ENCODE measurements around the gene MEFV. TPM values are rescaled to one million over a fixed set of nuclear protein-coding genes. Genes with fewer than 3 reads are reported as not detected.

The MEFV gene
- total and polyA plus RNA-seq, 10 of the 15 experiments (the other 5 are each of a cell fraction or from before 2014, with no cell fraction given) = 0.03 to 0.11 (median 0.09) TPM; not detected in 5

- TF ChIP-seq JUNB (IDR thresholded peaks at IDR 0.05) = no peak
- peak; percentile 85 for TF ChIP-seq YY1 (IDR thresholded peaks at IDR 0.05; ENCODE audit: low read depth, low read length)
- TF ChIP-seq RB1 (IDR thresholded peaks at IDR 0.05; ENCODE audit: borderline replicate concordance) = peak; percentile 68; the same call in 1 of the 2 replicates
- TF ChIP-seq MEF2B (IDR thresholded peaks at IDR 0.05; ENCODE audit: partially characterized antibody, poor library complexity, severe bottlenecking) = peak; percentile 34
- TF ChIP-seq CHD1 (IDR thresholded peaks at IDR 0.05; ENCODE audit: low read depth, low read length) = no peak
- peak; percentile 77 for TF ChIP-seq RFX5 (IDR thresholded peaks at IDR 0.05; ENCODE audit: low read depth, low read length)
- TF ChIP-seq BACH1 (IDR thresholded peaks at IDR 0.05; ENCODE audit: borderline replicate concordance) = peak; percentile 91; the same call in 1 of the 2 replicates
- TF ChIP-seq MTA2 (IDR thresholded peaks at IDR 0.05; ENCODE audit: low read depth) = peak; percentile 31; the same call in 1 of the 2 replicates
- TF ChIP-seq IRF4 (IDR thresholded peaks at IDR 0.05; ENCODE audit: low read depth, low read length) = no peak
- peak; percentile 73; the same call in 1 of the 2 replicates for TF ChIP-seq PAX5 (IDR thresholded peaks at IDR 0.05; ENCODE audit: borderline replicate concordance, low read depth, low read length)
- TF ChIP-seq REST (IDR thresholded peaks at IDR 0.05; ENCODE audit: low read depth, low read length) = no peak
- TF ChIP-seq BCL11A (IDR thresholded peaks at IDR 0.05; ENCODE audit: low read depth, low read length) = no peak
- TF ChIP-seq NKRF (conservative IDR thresholded peaks at IDR 0.05) = peak; percentile 50
- no peak for TF ChIP-seq ZBED1 (IDR thresholded peaks at IDR 0.05; ENCODE audit: borderline replicate concordance)
- TF ChIP-seq IKZF2 (IDR thresholded peaks at IDR 0.05) = peak; percentile 82
- TF ChIP-seq CBX3 (IDR thresholded peaks at IDR 0.05; ENCODE audit: borderline replicate concordance, low read depth) = no peak
- no peak for TF ChIP-seq ZZZ3 (IDR thresholded peaks at IDR 0.05; ENCODE audit: control insufficient read depth, insufficient read length, low read depth)
- TF ChIP-seq KDM1A (IDR thresholded peaks at IDR 0.05; ENCODE audit: borderline replicate concordance) = no peak
- TF ChIP-seq TCF3 (IDR thresholded peaks at IDR 0.05; ENCODE audit: borderline replicate concordance, insufficient read depth, low read depth, low read length) = no peak
- TF ChIP-seq BCL3 (IDR thresholded peaks at IDR 0.05; ENCODE audit: borderline replicate concordance, insufficient read depth, low read depth, low read length, poor library complexity, severe bottlenecking) = no peak
- TF ChIP-seq MAX (IDR thresholded peaks at IDR 0.05; ENCODE audit: low read depth, low read length) = peak; percentile 85
- no peak for TF ChIP-seq ZNF217 (IDR thresholded peaks at IDR 0.05)
- peak; percentile 90 for TF ChIP-seq HCFC1 (IDR thresholded peaks at IDR 0.05; ENCODE audit: low read length)
- peak; percentile 68 for TF ChIP-seq SP1 (IDR thresholded peaks at IDR 0.05; ENCODE audit: low read depth, low read length)
Measured at GRCh38 chr16:3282730-3283542, 26.5 kb upstream of the MEFV start, which contains the start of gene ZNF263 (continued).
